MM.1S (cell line): ENCODE results near the gene CREBL2.

Experiments
- EZH2 ChIP-seq: fragments of 300-600 bp; sonication (generic); optimal IDR thresholded peaks from 2 replicates; pipeline ENCODE3; 2017; ENCODE audit warnings: low read depth, mild to moderate bottlenecking, antibody characterized with exemption, low read length, mixed read lengths
- EZH2phosphoT487 ChIP-seq: fragments of 300-600 bp; sonication (generic); IDR thresholded peaks from 2 replicates; pipeline ENCODE4 v1.6.1; 2018; ENCODE audit warnings: antibody characterized with exemption, low read length
- TF ChIP-seq, protein P1 (sequence below): fragments of 300-600 bp; sonication (generic); IDR thresholded peaks from 2 replicates; pipeline ENCODE4 v1.5.1; 2016; ENCODE audit warnings: antibody characterized with exemption, low read length, mixed read lengths

DNA sequence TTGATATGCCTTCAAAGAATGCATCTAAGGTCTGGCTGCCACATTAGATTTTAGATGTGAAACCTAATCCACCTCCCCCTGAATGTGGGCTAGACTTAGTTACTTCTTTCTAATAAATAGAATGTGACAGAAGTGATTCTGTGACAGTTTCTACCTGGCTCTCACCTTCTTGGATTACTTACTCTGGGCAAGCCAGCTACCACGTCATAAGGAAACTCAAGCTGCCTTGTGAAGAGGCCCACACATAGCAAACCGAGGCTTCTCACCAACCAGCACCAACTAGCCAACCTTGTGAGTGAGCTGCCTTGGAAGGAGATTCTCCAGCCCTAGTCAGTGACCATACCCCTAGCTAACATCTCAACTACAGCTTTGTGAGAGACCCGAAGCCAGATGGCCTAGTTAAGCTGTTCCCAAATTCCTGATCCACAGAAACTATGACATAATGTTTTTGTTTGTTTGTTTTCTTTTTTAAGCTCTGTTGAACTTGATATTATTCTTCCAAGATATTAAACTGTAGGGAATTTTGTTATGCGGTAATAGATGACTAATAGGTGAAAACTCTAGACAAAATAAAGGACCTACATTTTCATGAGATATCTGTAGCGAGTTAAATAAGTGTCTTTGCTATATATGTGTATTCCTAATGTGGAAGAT is 78.1 kb downstream of the CREBL2 start:
- TF ChIP-seq, protein P1, sequence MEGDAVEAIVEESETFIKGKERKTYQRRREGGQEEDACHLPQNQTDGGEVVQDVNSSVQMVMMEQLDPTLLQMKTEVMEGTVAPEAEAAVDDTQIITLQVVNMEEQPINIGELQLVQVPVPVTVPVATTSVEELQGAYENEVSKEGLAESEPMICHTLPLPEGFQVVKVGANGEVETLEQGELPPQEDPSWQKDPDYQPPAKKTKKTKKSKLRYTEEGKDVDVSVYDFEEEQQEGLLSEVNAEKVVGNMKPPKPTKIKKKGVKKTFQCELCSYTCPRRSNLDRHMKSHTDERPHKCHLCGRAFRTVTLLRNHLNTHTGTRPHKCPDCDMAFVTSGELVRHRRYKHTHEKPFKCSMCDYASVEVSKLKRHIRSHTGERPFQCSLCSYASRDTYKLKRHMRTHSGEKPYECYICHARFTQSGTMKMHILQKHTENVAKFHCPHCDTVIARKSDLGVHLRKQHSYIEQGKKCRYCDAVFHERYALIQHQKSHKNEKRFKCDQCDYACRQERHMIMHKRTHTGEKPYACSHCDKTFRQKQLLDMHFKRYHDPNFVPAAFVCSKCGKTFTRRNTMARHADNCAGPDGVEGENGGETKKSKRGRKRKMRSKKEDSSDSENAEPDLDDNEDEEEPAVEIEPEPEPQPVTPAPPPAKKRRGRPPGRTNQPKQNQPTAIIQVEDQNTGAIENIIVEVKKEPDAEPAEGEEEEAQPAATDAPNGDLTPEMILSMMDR = no peak
- TF ChIP-seq EZH2 (no peak), EZH2phosphoT487 (no peak)
